H1 (cell line): ENCODE results near the gene IQSEC3. TPM values are rescaled to one million over a fixed set of nuclear protein-coding genes. Genes with fewer than 3 reads are reported as not detected.

Experiments
- CTCF ChIA-PET: fragments of 300-600 bp; sonication (Branson Sonifier 250); formaldehyde crosslinking; loops from one replicate; lab custom pipeline; 2021; ENCODE audit not compliant: partially characterized antibody; lab: Charles Lee
- POLR2A ChIA-PET: fragments of 300-600 bp; sonication (Branson Sonifier 250); formaldehyde crosslinking; loops from one replicate; lab custom pipeline; 2021; ENCODE audit warnings: inconsistent platforms; ENCODE audit not compliant: partially characterized antibody; lab: Charles Lee
- DNase-seq, 2 experiments: peaks; one replicate each; pipeline versions ENCODE4 v3.0.0 to v3.0.0-alpha.2; 2010 to 2022; ENCODE audit warnings: low spot score in 2 of 2, low read depth in 1 of 2, mixed read lengths in 1 of 2
- FAIRE-seq: peaks from 2 replicates; lab custom pipeline; 2011; peaks lifted over from hg19 to GRCh38; lab: Jason Lieb, UNC
- H2AFZ ChIP-seq: 2 replicates; pipeline ENCODE4 v1.8.1; 2012; ENCODE audit warnings: low read length, inconsistent platforms
- H2AK5ac ChIP-seq: 2 replicates; pipeline ENCODE4 v1.6.1; 2013; ENCODE audit warnings: low read depth, low read length
- H2BK120ac ChIP-seq: replicated peaks from 2 replicates; pipeline ENCODE3; 2013; ENCODE audit warnings: low read depth, low read length, inconsistent platforms
- H2BK12ac ChIP-seq: 2 replicates; pipeline ENCODE4 v1.6.1; 2013; ENCODE audit warnings: low read depth, low read length
- H2BK15ac ChIP-seq: 2 replicates; pipeline ENCODE4 v1.6.1; 2013; ENCODE audit warnings: low read length
- H2BK20ac ChIP-seq: 2 replicates; pipeline ENCODE4 v1.6.1; 2013; ENCODE audit warnings: low read length
- H2BK5ac ChIP-seq: 2 replicates; pipeline ENCODE4 v1.6.1; 2013; ENCODE audit warnings: low read depth, low read length
- H3K14ac ChIP-seq: 2 replicates; pipeline ENCODE4 v1.6.1; 2013; ENCODE audit warnings: inconsistent platforms; ENCODE audit not compliant: insufficient read length
- H3K18ac ChIP-seq: 2 replicates; pipeline ENCODE4 v1.6.1; 2013; ENCODE audit warnings: low read length; ENCODE audit errors: extremely low read depth
- H3K23ac ChIP-seq: 2 replicates; pipeline ENCODE4 v1.6.1; 2013; ENCODE audit warnings: inconsistent platforms; ENCODE audit not compliant: insufficient read length
- H3K23me2 ChIP-seq: 2 replicates; pipeline ENCODE4 v1.6.1; 2013; ENCODE audit warnings: low read depth, low read length
- H3K27ac ChIP-seq: 2 replicates; pipeline ENCODE4 v1.6.1; 2011; ENCODE audit warnings: low read depth, low read length, inconsistent platforms
- H3K27me3 ChIP-seq, 4 experiments: replicated peaks in 1 of 4; 1 replicate in 1 of 4; 2 replicates in 3 of 4; pipeline versions ENCODE4 v1.6.1 to v1.8.1; 2011 to 2013; ENCODE audit warnings: low read length in 3 of 4, mild to moderate bottlenecking in 3 of 4, inconsistent platforms in 2 of 4, mixed read lengths in 2 of 4, moderate library complexity in 1 of 4; ENCODE audit not compliant: control insufficient read depth in 3 of 4, insufficient read depth in 3 of 4; ENCODE audit errors: extremely low read depth in 1 of 4
- H3K36me3 ChIP-seq, 4 experiments: 2 replicates each; pipeline versions ENCODE4 v1.6.1 to v1.8.1; 2011 to 2013; ENCODE audit warnings: mild to moderate bottlenecking in 4 of 4, low read length in 3 of 4, moderate library complexity in 2 of 4, control low read depth in 1 of 4, inconsistent platforms in 1 of 4; ENCODE audit not compliant: insufficient read depth in 4 of 4, control insufficient read depth in 2 of 4
- H3K4ac ChIP-seq: replicated peaks from 2 replicates; pipeline ENCODE3; 2013; ENCODE audit warnings: low read length, low read depth, mixed read lengths, inconsistent platforms; ENCODE audit not compliant: insufficient read length
- H3K4me1 ChIP-seq, 4 experiments: replicated peaks in 1 of 4; 1 replicate in 1 of 4; 2 replicates in 3 of 4; pipeline versions ENCODE4 v1.6.1 to v1.8.1; 2011 to 2013; ENCODE audit warnings: low read length in 3 of 4, inconsistent platforms in 2 of 4, mixed read lengths in 1 of 4; ENCODE audit not compliant: insufficient read depth in 4 of 4, control insufficient read depth in 3 of 4
- H3K4me2 ChIP-seq, 2 experiments: 2 replicates each; pipeline versions ENCODE4 v1.6.1 to v1.8.1; 2011 to 2013; ENCODE audit warnings: low read depth in 2 of 2, low read length in 2 of 2, control low read depth in 1 of 2, inconsistent platforms in 1 of 2, mild to moderate bottlenecking in 1 of 2; ENCODE audit not compliant: insufficient read depth in 1 of 2
- H3K4me3 ChIP-seq, 4 experiments: fragments of 200-600, 300-600 bp in 1 of 4; sonication (generic), shearing (Covaris generic), sonication (Bioruptor Twin) in 1 of 4; 2 replicates each; pipeline versions ENCODE4 v1.5.1 to v1.8.1; 2011 to 2016; ENCODE audit warnings: low read length in 4 of 4, low read depth in 3 of 4, control low read depth in 2 of 4, inconsistent platforms in 2 of 4, mild to moderate bottlenecking in 2 of 4, mixed read lengths in 1 of 4, moderate library complexity in 1 of 4; ENCODE audit not compliant: insufficient read depth in 2 of 4; ENCODE audit errors: extremely low read depth in 1 of 4
- H3K56ac ChIP-seq: replicated peaks from 2 replicates; pipeline ENCODE3; 2013; ENCODE audit warnings: low read depth, mild to moderate bottlenecking, mixed read lengths, low read length, inconsistent platforms; ENCODE audit not compliant: insufficient read length
- H3K79me1 ChIP-seq: 2 replicates; pipeline ENCODE4 v1.6.1; 2013; ENCODE audit warnings: low read depth, low read length, control low read depth
- H3K79me2 ChIP-seq, 2 experiments: 2 replicates each; pipeline versions ENCODE4 v1.6.1 to v1.8.1; 2012 to 2013; ENCODE audit warnings: low read length in 2 of 2, mild to moderate bottlenecking in 2 of 2, inconsistent platforms in 1 of 2; ENCODE audit not compliant: insufficient read depth in 2 of 2, control insufficient read depth in 1 of 2
- H3K9ac ChIP-seq, 4 experiments: replicated peaks in 1 of 4; 1 replicate in 1 of 4; 2 replicates in 3 of 4; pipeline versions ENCODE4 v1.6.1 to v1.8.1; 2011 to 2013; ENCODE audit warnings: low read depth in 3 of 4, low read length in 3 of 4, control low read depth in 2 of 4, mild to moderate bottlenecking in 2 of 4, moderate library complexity in 2 of 4, inconsistent platforms in 1 of 4; ENCODE audit errors: extremely low read depth in 1 of 4
- H3K9me3 ChIP-seq, 2 experiments: 2 replicates each; pipeline versions ENCODE4 v1.6.1 to v1.8.1; 2012 to 2013; ENCODE audit warnings: mild to moderate bottlenecking in 2 of 2, moderate library complexity in 2 of 2, control low read depth in 1 of 2, inconsistent platforms in 1 of 2, low read depth in 1 of 2, low read length in 1 of 2, mixed read lengths in 1 of 2; ENCODE audit not compliant: insufficient read depth in 2 of 2
- H4K20me1 ChIP-seq, 2 experiments: replicated peaks in 1 of 2; 2 replicates each; pipeline versions ENCODE3 to v1.8.1; 2011 to 2013; ENCODE audit warnings: inconsistent platforms in 2 of 2, low read length in 2 of 2, mild to moderate bottlenecking in 1 of 2; ENCODE audit not compliant: insufficient read depth in 2 of 2, control insufficient read depth in 1 of 2
- H4K5ac ChIP-seq: 2 replicates; pipeline ENCODE4 v1.6.1; 2013; ENCODE audit warnings: low read length, low read depth, mixed read lengths, inconsistent platforms; ENCODE audit not compliant: insufficient read length
- H4K8ac ChIP-seq: 2 replicates; pipeline ENCODE4 v1.8.0; 2013; ENCODE audit warnings: mild to moderate bottlenecking, moderate library complexity, low read length, inconsistent platforms; ENCODE audit not compliant: insufficient read depth; ENCODE audit errors: extremely low read depth
- H4K91ac ChIP-seq: replicated peaks from 2 replicates; pipeline ENCODE3; 2013; ENCODE audit warnings: low read length, mixed read lengths, inconsistent platforms; ENCODE audit not compliant: insufficient read length
- CHD1 ChIP-seq: IDR thresholded peaks from 2 replicates; pipeline ENCODE4 v1.6.1; 2012; ENCODE audit warnings: low read depth, low read length, improper control_type of control experiment
- CTBP2 ChIP-seq: IDR thresholded peaks from 2 replicates; pipeline ENCODE4 v1.7.0; 2011; ENCODE audit warnings: borderline replicate concordance, mild to moderate bottlenecking, moderate library complexity, mixed read lengths, low read length; ENCODE audit not compliant: insufficient read depth, insufficient read length
- EGR1 ChIP-seq: IDR thresholded peaks from 2 replicates; pipeline ENCODE4 v1.6.1; 2011; ENCODE audit warnings: low read depth, low read length, borderline replicate concordance
- HDAC2 ChIP-seq, 2 experiments: fragments of 300-600 bp in 1 of 2; sonication (generic) in 1 of 2; IDR thresholded peaks; 2 replicates each; pipeline ENCODE4 v1.6.1; 2011 to 2012; ENCODE audit warnings: low read depth in 2 of 2, low read length in 2 of 2, mild to moderate bottlenecking in 2 of 2, moderate library complexity in 2 of 2, borderline replicate concordance in 1 of 2, inconsistent platforms in 1 of 2
- JUND ChIP-seq: IDR thresholded peaks from 2 replicates; pipeline ENCODE4 v1.6.1; 2011; ENCODE audit warnings: mild to moderate bottlenecking, improper control_type of control experiment, low read length
- KDM1A ChIP-seq: fragments of 200-600, 300-600 bp; sonication (generic); IDR thresholded peaks from 2 replicates; pipeline ENCODE4 v1.7.1; 2016; ENCODE audit warnings: mild to moderate bottlenecking, low read length, borderline replicate concordance
- POLR2A ChIP-seq, 2 experiments: IDR thresholded peaks; 1 replicate in 1 of 2; 2 replicates in 1 of 2; pipeline ENCODE4 v1.6.1; 2011; ENCODE audit warnings: low read depth in 2 of 2, low read length in 2 of 2, mild to moderate bottlenecking in 2 of 2; ENCODE audit errors: control extremely low read depth in 1 of 2
- RBBP5 ChIP-seq: IDR thresholded peaks from 2 replicates; pipeline ENCODE4 v1.7.1; 2012; ENCODE audit warnings: low read depth, mild to moderate bottlenecking, inconsistent platforms, low read length, moderate library complexity, borderline replicate concordance
- SIN3A ChIP-seq, 2 experiments: IDR thresholded peaks in 1 of 2; conservative IDR thresholded peaks in 1 of 2; 2 replicates each; pipeline ENCODE4 v1.6.1; 2011 to 2012; ENCODE audit warnings: low read length in 2 of 2, improper control_type of control experiment in 1 of 2, low read depth in 1 of 2, mild to moderate bottlenecking in 1 of 2
- SIX5 ChIP-seq: IDR thresholded peaks from 2 replicates; pipeline ENCODE4 v1.6.1; 2011; ENCODE audit warnings: mild to moderate bottlenecking, low read depth, low read length
- SP1 ChIP-seq: IDR thresholded peaks from 2 replicates; pipeline ENCODE4 v1.6.1; 2011; ENCODE audit warnings: low read depth, low read length
- SP2 ChIP-seq: IDR thresholded peaks from 2 replicates; pipeline ENCODE4 v1.6.1; 2012; ENCODE audit warnings: mild to moderate bottlenecking, low read length, inconsistent platforms
- WGBS, 2 experiments: shearing (Covaris generic) in 1 of 2; methylation state at CpG; one replicate each; pipeline versions ENCODE4 v1.1.6 to v1.1.7; 2013 to 2015; ENCODE audit warnings: low lambda C conversion rate in 2 of 2, mixed read lengths in 2 of 2, inconsistent platforms in 1 of 2, low coverage in 1 of 2, missing lambda C conversion rate in 1 of 2; ENCODE audit not compliant: insufficient replicate concordance in 2 of 2, insufficient coverage in 1 of 2, insufficient read length in 1 of 2; ENCODE audit errors: extremely low coverage in 1 of 2, missing lambda C conversion rate in 1 of 2; 5-methylcytosine and 5-hydroxymethylcytosine counted together
- polyA plus RNA-seq, 7 experiments: library from polyadenylated mRNA; depleted of rRNA in 3 of 7; stranded (reverse) in 5 of 7; unstranded in 2 of 7; fragments of >200 nt in 5 of 7; fragments of 200-250 nt in 2 of 7; gene quantifications; 1 replicate in 5 of 7; 2 replicates in 1 of 7; 4 replicates in 1 of 7; pipeline versions ENCODE4 v1.2.1 to v1.2.3, GENCODE V29; 2011 to 2013; ENCODE audit warnings: missing spikeins in 2 of 7, mixed read lengths in 2 of 7
- total RNA-seq: library from RNA; stranded (reverse); fragmentation: NEBNext Ultra II Directional; extraction: Animal tissue kit (Norgen Biotek cat#: 25700); gene quantifications from 2 replicates; pipeline ENCODE4 v1.2.1, GENCODE V29; 2021
- TF ChIP-seq, protein P1 (sequence below): IDR thresholded peaks from 2 replicates; pipeline ENCODE4 v1.6.1; 2011; ENCODE audit warnings: low read depth, mild to moderate bottlenecking, low read length; ENCODE audit not compliant: insufficient read depth

The IQSEC3 gene
- total and polyA plus RNA-seq, 2 of the 8 experiments (the other 6 are each of a cell fraction or from before 2014, with no cell fraction given) = 1.2 to 3.1 TPM

DNA sequence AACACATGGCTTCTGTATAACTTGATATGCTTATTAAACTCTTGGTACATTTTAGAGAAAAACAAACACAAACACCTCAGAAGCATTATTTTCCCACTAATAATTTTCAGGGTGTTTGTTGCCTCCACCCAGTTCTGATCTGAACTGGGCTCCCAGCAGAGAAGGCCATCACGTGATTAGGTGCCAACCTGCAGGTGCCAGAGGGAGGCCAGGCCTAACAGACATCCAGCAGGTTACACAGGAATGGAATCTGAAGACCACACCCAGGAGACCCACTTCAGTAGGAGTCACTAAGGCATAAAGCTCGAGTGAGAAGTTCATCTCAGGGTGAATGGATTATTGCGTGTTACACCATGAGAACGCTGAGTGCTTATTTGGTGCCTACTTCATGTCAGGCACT lies 138.5 kb downstream of the IQSEC3 start:
- peaks cover 0 to 4% of the 10 kb centered on the region in 2 experiments for H4K20me1 ChIP-seq
- H3K4me3 ChIP-seq = no peak overlapping the region
- no peak overlapping the region for H2AFZ ChIP-seq
- H2AK5ac ChIP-seq = no peak overlapping the region
- DNase-seq = no peak
- no peak overlapping the region for H3K23ac ChIP-seq
- H2BK20ac ChIP-seq = no peak overlapping the region
- WGBS, 2 experiments = 92% methylated on average over 4 of the region's 4 CpGs; no CpG with 5 or more reads in 1 of the 2 experiments
- FAIRE-seq = no peak
- H3K27me3 ChIP-seq = peaks cover 5 to 55% (median 35%) of the 10 kb centered on the region in 4 experiments
- no peak overlapping the region for H2BK120ac ChIP-seq
- H3K9me3 ChIP-seq = no peaks in the 10 kb centered on the region
- TF ChIP-seq CHD1 (no peak), SIX5 (no peak), HDAC2 (IDR thresholded peaks at IDR 0.05; ENCODE audit: borderline replicate concordance in 1 of 2, low read depth in 2 of 2, low read length in 2 of 2) (no peak), CTBP2 (no peak), KDM1A (no peak), SP1 (no peak), JUND (no peak), RBBP5 (no peak), SP2 (no peak), POLR2A (IDR thresholded peaks at IDR 0.05; ENCODE audit: control extremely low read depth in 1 of 2, low read depth in 2 of 2, low read length in 2 of 2) (no peak), EGR1 (no peak), SIN3A (conservative IDR thresholded peaks at IDR 0.05 in 1 of 2, IDR thresholded peaks at IDR 0.05 in 1 of 2; ENCODE audit: low read depth in 1 of 2, low read length in 2 of 2) (no peak)
- TF ChIP-seq, protein P1, sequence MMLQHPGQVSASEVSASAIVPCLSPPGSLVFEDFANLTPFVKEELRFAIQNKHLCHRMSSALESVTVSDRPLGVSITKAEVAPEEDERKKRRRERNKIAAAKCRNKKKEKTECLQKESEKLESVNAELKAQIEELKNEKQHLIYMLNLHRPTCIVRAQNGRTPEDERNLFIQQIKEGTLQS = no peak
- H2BK15ac ChIP-seq = no peak overlapping the region
- peaks cover 5% of the 10 kb centered on the region; the same call in 1 of the 2 replicates for H3K23me2 ChIP-seq
- H3K9ac ChIP-seq = no peak overlapping the region
- ChIA-PET POLR2A (no interaction called here), CTCF (interaction anchor here (1.0 kb wide), 1 partner anchor 15 kb away, joined by 3 read pairs; no protein-coding TSS in a partner anchor)
- H3K56ac ChIP-seq = no peak overlapping the region
- no peaks in the 10 kb centered on the region for H3K79me2 ChIP-seq
- H3K4me1 ChIP-seq = peaks cover 7 to 18% (median 12%) of the 10 kb centered on the region in 4 experiments
- H3K4ac ChIP-seq = no peak overlapping the region
- H4K91ac ChIP-seq = no peak overlapping the region
- H2BK12ac ChIP-seq = no peak overlapping the region
- no peak overlapping the region for H4K8ac ChIP-seq
- no peak overlapping the region for H3K14ac ChIP-seq
- H3K27ac ChIP-seq = no peak overlapping the region
- H3K79me1 ChIP-seq = no peaks in the 10 kb centered on the region
- no peak overlapping the region for H3K18ac ChIP-seq
- H4K5ac ChIP-seq = no peak overlapping the region
- H2BK5ac ChIP-seq = no peak overlapping the region
- no peaks in the 10 kb centered on the region; a peak in 1 of 8 replicates for H3K36me3 ChIP-seq
- no peak overlapping the region; a peak in 1 of 4 replicates for H3K4me2 ChIP-seq
